Neutrophil (primary cell): ENCODE results near the gene FHL1.

Experiments
- H3K27ac ChIP-seq: fragments of 200-600 bp; sonication (generic); 2 replicates; pipeline ENCODE4 v1.5.1; 2016; ENCODE audit warnings: mild to moderate bottlenecking, moderate library complexity
- H3K27me3 ChIP-seq: fragments of 200-600 bp; sonication (generic); 2 replicates; pipeline ENCODE4 v1.6.0; 2016; ENCODE audit warnings: mild to moderate bottlenecking
- H3K36me3 ChIP-seq: fragments of 200-600 bp; sonication (generic); 2 replicates; pipeline ENCODE4 v1.5.1; 2017
- H3K4me1 ChIP-seq, 2 experiments: fragments of 200-600 bp in 1 of 2; sonication (generic) in 1 of 2; 1 replicate in 1 of 2; 2 replicates in 1 of 2; pipeline versions ENCODE4 v1.5.1 to v1.6.1; 2013 to 2016; ENCODE audit warnings: low read depth in 1 of 2, low read length in 1 of 2, mild to moderate bottlenecking in 1 of 2, moderate library complexity in 1 of 2; ENCODE audit not compliant: control insufficient read depth in 1 of 2, insufficient read depth in 1 of 2
- H3K4me3 ChIP-seq, 2 experiments: fragments of 200-600 bp in 1 of 2; sonication (generic) in 1 of 2; 1 replicate in 1 of 2; 2 replicates in 1 of 2; pipeline ENCODE4 v1.5.1; 2013 to 2016; ENCODE audit warnings: low read depth in 1 of 2, low read length in 1 of 2, mild to moderate bottlenecking in 1 of 2, moderate library complexity in 1 of 2
- H3K9me3 ChIP-seq: fragments of 200-600 bp; sonication (generic); 2 replicates; pipeline ENCODE4 v1.5.1; 2016
- TF ChIP-seq, protein P1 (sequence below): fragments of 200-600 bp; sonication (generic); IDR thresholded peaks from 2 replicates; pipeline ENCODE4 v1.5.1; 2016; ENCODE audit warnings: antibody characterized with exemption

The FHL1 gene

DNA sequence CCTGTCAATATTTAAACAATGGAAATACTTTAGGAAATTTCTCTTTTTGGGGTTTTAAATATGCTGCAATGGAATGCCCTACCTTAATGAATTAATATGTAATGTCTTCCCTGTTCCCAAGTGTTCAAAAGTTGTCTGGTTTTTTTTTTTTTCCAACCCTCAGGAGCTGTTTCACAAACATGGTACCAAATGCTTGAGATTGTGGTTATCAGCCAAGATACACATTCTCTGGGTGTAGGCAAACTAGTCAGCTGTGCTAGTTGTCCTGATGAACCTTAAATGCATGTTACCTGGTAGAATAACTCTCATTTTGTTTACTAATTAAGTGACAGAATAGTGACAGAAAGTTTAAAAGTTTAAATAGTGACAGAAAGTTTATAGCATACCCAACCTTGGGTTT is 50.7 kb downstream of the FHL1 start:
- H3K27me3 ChIP-seq, result no peaks in the 10 kb centered on the region
- TF ChIP-seq, protein P1, sequence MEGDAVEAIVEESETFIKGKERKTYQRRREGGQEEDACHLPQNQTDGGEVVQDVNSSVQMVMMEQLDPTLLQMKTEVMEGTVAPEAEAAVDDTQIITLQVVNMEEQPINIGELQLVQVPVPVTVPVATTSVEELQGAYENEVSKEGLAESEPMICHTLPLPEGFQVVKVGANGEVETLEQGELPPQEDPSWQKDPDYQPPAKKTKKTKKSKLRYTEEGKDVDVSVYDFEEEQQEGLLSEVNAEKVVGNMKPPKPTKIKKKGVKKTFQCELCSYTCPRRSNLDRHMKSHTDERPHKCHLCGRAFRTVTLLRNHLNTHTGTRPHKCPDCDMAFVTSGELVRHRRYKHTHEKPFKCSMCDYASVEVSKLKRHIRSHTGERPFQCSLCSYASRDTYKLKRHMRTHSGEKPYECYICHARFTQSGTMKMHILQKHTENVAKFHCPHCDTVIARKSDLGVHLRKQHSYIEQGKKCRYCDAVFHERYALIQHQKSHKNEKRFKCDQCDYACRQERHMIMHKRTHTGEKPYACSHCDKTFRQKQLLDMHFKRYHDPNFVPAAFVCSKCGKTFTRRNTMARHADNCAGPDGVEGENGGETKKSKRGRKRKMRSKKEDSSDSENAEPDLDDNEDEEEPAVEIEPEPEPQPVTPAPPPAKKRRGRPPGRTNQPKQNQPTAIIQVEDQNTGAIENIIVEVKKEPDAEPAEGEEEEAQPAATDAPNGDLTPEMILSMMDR, result no peak
- H3K9me3 ChIP-seq, result no peaks in the 10 kb centered on the region
- no peaks in the 10 kb centered on the region for H3K36me3 ChIP-seq
- peaks cover 4 to 7% of the 10 kb centered on the region in 2 experiments for H3K4me1 ChIP-seq
- H3K27ac ChIP-seq, result no peak overlapping the region
- H3K4me3 ChIP-seq, result no peak overlapping the region

DNA sequence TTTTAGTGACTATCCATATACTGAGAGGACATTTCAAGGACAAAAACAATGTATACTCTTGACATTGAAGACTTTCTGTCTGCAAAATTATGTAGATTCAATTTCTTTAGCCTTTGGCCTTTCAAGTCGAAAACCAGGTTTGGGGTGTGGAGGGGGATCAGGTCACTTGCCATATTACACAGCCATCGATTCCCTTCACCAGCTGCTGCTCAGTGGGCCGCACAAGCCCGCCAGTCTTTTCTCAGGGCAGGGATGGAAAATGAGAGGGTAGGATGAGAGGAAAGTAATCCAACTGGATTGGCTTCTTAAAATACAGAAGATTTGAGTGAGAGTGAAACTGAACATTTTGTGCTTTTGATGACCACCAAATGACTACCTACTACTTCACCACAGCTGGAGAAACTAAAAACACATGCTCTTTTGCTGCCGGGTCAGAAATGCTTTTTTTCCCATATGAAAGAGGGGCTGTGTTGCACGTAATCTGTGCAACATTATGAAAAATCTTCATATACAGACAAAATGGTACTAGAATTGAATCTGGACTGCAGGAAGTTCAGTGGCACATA is 51.4 kb downstream of the FHL1 start:
- no peaks in the 10 kb centered on the region for H3K36me3 ChIP-seq
- no peak overlapping the region for H3K27ac ChIP-seq
- H3K27me3 ChIP-seq, result no peaks in the 10 kb centered on the region
- TF ChIP-seq, protein P1, result no peak
- no peaks in the 10 kb centered on the region for H3K9me3 ChIP-seq
- H3K4me3 ChIP-seq, result no peak overlapping the region
- H3K4me1 ChIP-seq, result no peaks in the 10 kb centered on the region

DNA sequence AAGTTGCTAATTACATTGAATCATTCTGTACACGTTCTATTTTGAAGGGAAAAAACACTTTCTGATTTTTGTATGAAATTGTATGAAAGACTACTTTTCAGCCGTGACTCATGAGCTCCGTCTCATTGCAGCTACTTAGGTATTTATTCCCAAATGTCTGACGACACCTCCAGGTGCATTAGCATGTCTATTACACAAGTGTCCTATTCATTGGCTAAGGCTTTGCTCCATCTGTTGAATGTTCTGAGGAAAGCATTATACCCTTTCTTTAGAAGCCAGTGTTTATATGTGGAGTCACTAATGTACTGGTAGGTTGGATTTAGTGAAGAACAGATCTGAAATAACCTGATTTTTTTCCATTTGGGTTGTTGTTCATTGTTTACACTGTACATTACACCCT is 52.0 kb downstream of the FHL1 start:
- Histone ChIP-seq H3K4me3 (no peak overlapping the region), H3K36me3 (no peaks in the 10 kb centered on the region), H3K27ac (no peak overlapping the region), H3K4me1 (no peaks in the 10 kb centered on the region), H3K9me3 (no peaks in the 10 kb centered on the region), H3K27me3 (no peaks in the 10 kb centered on the region)
- TF ChIP-seq, protein P1, result no peak

- no peaks in the 10 kb centered on the region for H3K36me3 ChIP-seq
- H3K27me3 ChIP-seq, result no peaks in the 10 kb centered on the region
- no peaks in the 10 kb centered on the region for H3K4me1 ChIP-seq
These were observed 53.1 kb downstream of the FHL1 start for GRCh38 chrX:136200466-136200865.

DNA sequence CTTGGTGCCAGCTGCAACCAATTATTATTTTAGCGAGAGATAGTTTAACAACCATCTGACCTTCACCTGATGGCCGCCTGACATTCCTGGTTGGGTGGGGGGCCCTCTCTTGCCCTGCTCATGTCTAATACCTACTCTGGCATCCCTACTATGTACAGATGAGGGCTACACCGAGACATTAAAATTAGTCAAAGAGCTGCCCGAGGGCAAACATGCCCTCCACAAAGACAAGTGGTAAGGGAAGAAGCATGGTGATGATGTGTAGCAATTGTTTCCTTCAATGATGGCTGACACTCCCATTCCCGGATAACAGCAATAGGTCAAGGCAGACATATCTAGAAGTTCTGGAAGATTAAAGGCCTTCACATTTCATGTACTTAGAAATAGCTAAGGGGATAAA is 54.3 kb downstream of the FHL1 start:
- Histone ChIP-seq H3K4me3 (no peak overlapping the region), H3K4me1 (no peaks in the 10 kb centered on the region), H3K9me3 (no peaks in the 10 kb centered on the region), H3K36me3 (no peaks in the 10 kb centered on the region), H3K27ac (no peak overlapping the region), H3K27me3 (no peaks in the 10 kb centered on the region)
- TF ChIP-seq, protein P1, result no peak

More at GRCh38 chrX:136200466-136200865, 53.1 kb downstream of the FHL1 start:
- Histone ChIP-seq H3K9me3 (no peaks in the 10 kb centered on the region), H3K27ac (no peak overlapping the region), H3K4me3 (no peak overlapping the region)
- TF ChIP-seq, protein P1, result no peak

- Histone ChIP-seq H3K4me1 (no peaks in the 10 kb centered on the region), H3K9me3 (no peaks in the 10 kb centered on the region), H3K27ac (no peak overlapping the region), H3K36me3 (no peaks in the 10 kb centered on the region), H3K4me3 (no peak overlapping the region), H3K27me3 (no peaks in the 10 kb centered on the region)
- TF ChIP-seq, protein P1, result no peak
These were observed 55.6 kb downstream of the FHL1 start for GRCh38 chrX:136202889-136203288.
